ENCODE data around the gene CPT1C.

DNA sequence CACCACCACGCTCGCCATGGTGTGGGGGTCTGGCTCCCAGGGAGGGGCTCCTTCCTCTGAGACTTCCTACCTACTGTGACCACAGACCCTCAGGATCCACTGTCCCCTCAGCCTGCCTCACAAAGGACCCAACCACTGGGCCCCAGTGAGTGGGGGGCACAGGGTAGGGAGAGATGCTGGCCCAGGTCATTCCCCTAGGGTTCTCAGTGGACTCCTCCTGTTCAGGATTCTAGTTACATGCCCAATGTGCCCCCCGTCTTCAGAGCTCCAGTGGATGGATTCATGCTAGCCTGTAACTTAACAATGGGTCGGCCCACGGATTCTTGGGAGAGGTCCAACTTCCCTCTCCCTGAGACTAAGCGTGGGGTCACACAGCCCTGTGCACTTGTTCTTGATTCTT, 72.3 kb downstream of the CPT1C start, which contains the start of gene TSKS:
- TF ChIP-seq POLR2AphosphoS5 (IDR thresholded peaks at IDR 0.05; ENCODE audit: low read depth, low read length) = no peak
- TF ChIP-seq TAF1 (IDR thresholded peaks at IDR 0.05; ENCODE audit: borderline replicate concordance, insufficient read depth, low read length) = no peak
- no peak for TF ChIP-seq SIN3A (IDR thresholded peaks at IDR 0.05; ENCODE audit: borderline replicate concordance, insufficient read depth, low read length)
- TF ChIP-seq, protein P1, sequence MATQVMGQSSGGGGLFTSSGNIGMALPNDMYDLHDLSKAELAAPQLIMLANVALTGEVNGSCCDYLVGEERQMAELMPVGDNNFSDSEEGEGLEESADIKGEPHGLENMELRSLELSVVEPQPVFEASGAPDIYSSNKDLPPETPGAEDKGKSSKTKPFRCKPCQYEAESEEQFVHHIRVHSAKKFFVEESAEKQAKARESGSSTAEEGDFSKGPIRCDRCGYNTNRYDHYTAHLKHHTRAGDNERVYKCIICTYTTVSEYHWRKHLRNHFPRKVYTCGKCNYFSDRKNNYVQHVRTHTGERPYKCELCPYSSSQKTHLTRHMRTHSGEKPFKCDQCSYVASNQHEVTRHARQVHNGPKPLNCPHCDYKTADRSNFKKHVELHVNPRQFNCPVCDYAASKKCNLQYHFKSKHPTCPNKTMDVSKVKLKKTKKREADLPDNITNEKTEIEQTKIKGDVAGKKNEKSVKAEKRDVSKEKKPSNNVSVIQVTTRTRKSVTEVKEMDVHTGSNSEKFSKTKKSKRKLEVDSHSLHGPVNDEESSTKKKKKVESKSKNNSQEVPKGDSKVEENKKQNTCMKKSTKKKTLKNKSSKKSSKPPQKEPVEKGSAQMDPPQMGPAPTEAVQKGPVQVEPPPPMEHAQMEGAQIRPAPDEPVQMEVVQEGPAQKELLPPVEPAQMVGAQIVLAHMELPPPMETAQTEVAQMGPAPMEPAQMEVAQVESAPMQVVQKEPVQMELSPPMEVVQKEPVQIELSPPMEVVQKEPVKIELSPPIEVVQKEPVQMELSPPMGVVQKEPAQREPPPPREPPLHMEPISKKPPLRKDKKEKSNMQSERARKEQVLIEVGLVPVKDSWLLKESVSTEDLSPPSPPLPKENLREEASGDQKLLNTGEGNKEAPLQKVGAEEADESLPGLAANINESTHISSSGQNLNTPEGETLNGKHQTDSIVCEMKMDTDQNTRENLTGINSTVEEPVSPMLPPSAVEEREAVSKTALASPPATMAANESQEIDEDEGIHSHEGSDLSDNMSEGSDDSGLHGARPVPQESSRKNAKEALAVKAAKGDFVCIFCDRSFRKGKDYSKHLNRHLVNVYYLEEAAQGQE (IDR thresholded peaks at IDR 0.05; ENCODE audit: insufficient read depth in 1 of 2, low read depth in 2 of 2, low read length in 2 of 2) = no peak
- no peak for TF ChIP-seq FOXP2 (optimal IDR thresholded peaks at IDR 0.05; ENCODE audit: borderline replicate concordance, extremely low read depth, extremely low read length, insufficient read depth)
